Nephron (organoid): ENCODE data around the gene GPC3.

Experiments used
- H3K27ac Mint-ChIP-seq, 3 experiments: 2 replicates each; pipeline ENCODE4 v1.8.0; 2020; ENCODE audit warnings: mixed read lengths in 3 of 3, mild to moderate bottlenecking in 2 of 3, moderate library complexity in 1 of 3
- H3K27me3 Mint-ChIP-seq: 2 replicates; pipeline ENCODE4 v1.8.0; 2021; ENCODE audit warnings: low read depth, mild to moderate bottlenecking, moderate library complexity, mixed read lengths
- H3K36me3 Mint-ChIP-seq: 2 replicates; pipeline ENCODE4 v1.8.0; 2020; ENCODE audit warnings: low read depth, mixed read lengths
- H3K4me1 Mint-ChIP-seq: 2 replicates; pipeline ENCODE4 v1.8.0; 2020; ENCODE audit warnings: mixed read lengths
- H3K4me3 Mint-ChIP-seq, 3 experiments: 2 replicates each; pipeline ENCODE4 v1.8.0; 2020; ENCODE audit warnings: mild to moderate bottlenecking in 3 of 3, mixed read lengths in 3 of 3, moderate library complexity in 2 of 3
- H3K9me3 Mint-ChIP-seq: 2 replicates; pipeline ENCODE4 v1.8.0; 2020; ENCODE audit warnings: mixed read lengths
- CTCF ChIP-seq, 3 experiments: fragments of 200-600 bp; sonication (generic); IDR thresholded peaks; one replicate each; pipeline ENCODE4 v1.5.0; 2021; ENCODE audit warnings: antibody characterized with exemption in 3 of 3; ENCODE audit not compliant: unreplicated experiment in 3 of 3

The GPC3 gene

GRCh38 chrX:133754657-133755056 is 230.7 kb downstream of the GPC3 start:
- H3K27me3 Mint-ChIP-seq = no peaks in the 10 kb centered on the region
- TF ChIP-seq CTCF (IDR thresholded peaks at IDR 0.05; ENCODE audit: unreplicated experiment in 3 of 3) = no peak
- peaks cover 4% of the 10 kb centered on the region for H3K9me3 Mint-ChIP-seq
- H3K4me3 Mint-ChIP-seq = no peak overlapping the region
- peaks cover 24% of the 10 kb centered on the region for H3K36me3 Mint-ChIP-seq
- H3K4me1 Mint-ChIP-seq = peaks cover 17% of the 10 kb centered on the region
- peak overlapping the region in 1 of 3 experiments; percentile 37 for H3K27ac Mint-ChIP-seq

GRCh38 chrX:133749951-133750350 is 235.4 kb downstream of the GPC3 start:
- no peaks in the 10 kb centered on the region for H3K27me3 Mint-ChIP-seq
- no peaks in the 10 kb centered on the region for H3K9me3 Mint-ChIP-seq
- H3K4me3 Mint-ChIP-seq = no peak overlapping the region
- H3K36me3 Mint-ChIP-seq = peaks cover 8% of the 10 kb centered on the region
- peak overlapping the region; percentile 2 to 90 (median 49) for H3K27ac Mint-ChIP-seq
- no peak for TF ChIP-seq CTCF (IDR thresholded peaks at IDR 0.05; ENCODE audit: unreplicated experiment in 3 of 3)
- peaks cover 52% of the 10 kb centered on the region for H3K4me1 Mint-ChIP-seq

- Mint-ChIP-seq H3K9me3 (no peaks in the 10 kb centered on the region), H3K27me3 (no peaks in the 10 kb centered on the region), H3K27ac (peak overlapping the region; percentile 49 to 90 (median 57)), H3K4me3 (no peak overlapping the region), H3K4me1 (peaks cover 49% of the 10 kb centered on the region), H3K36me3 (peaks cover 9% of the 10 kb centered on the region)
- no peak for TF ChIP-seq CTCF (IDR thresholded peaks at IDR 0.05; ENCODE audit: unreplicated experiment in 3 of 3)
Observed at GRCh38 chrX:133749370-133749769, 236.0 kb downstream of the GPC3 start.

GRCh38 chrX:133747196-133747595 is 238.2 kb downstream of the GPC3 start:
- Mint-ChIP-seq H3K27ac (peak overlapping the region in 1 of 3 experiments; percentile 15), H3K9me3 (no peaks in the 10 kb centered on the region), H3K4me3 (no peak overlapping the region), H3K27me3 (no peaks in the 10 kb centered on the region), H3K36me3 (peaks cover 4% of the 10 kb centered on the region), H3K4me1 (peaks cover 49% of the 10 kb centered on the region)
- no peak for TF ChIP-seq CTCF (IDR thresholded peaks at IDR 0.05; ENCODE audit: unreplicated experiment in 3 of 3)

GRCh38 chrX:133746593-133746992 is 238.8 kb downstream of the GPC3 start:
- peaks cover 54% of the 10 kb centered on the region for H3K4me1 Mint-ChIP-seq
- no peak for TF ChIP-seq CTCF (IDR thresholded peaks at IDR 0.05; ENCODE audit: unreplicated experiment in 3 of 3)
- H3K27me3 Mint-ChIP-seq = no peaks in the 10 kb centered on the region
- no peak overlapping the region for H3K4me3 Mint-ChIP-seq
- peaks cover 4% of the 10 kb centered on the region for H3K36me3 Mint-ChIP-seq
- H3K9me3 Mint-ChIP-seq = no peaks in the 10 kb centered on the region
- peak overlapping the region in 1 of 3 experiments; percentile 15 for H3K27ac Mint-ChIP-seq

- no peaks in the 10 kb centered on the region for H3K27me3 Mint-ChIP-seq
- TF ChIP-seq CTCF (IDR thresholded peaks at IDR 0.05; ENCODE audit: unreplicated experiment in 3 of 3) = no peak
- H3K36me3 Mint-ChIP-seq = peaks cover 4% of the 10 kb centered on the region
- H3K4me3 Mint-ChIP-seq = no peak overlapping the region
- no peaks in the 10 kb centered on the region for H3K9me3 Mint-ChIP-seq
- peaks cover 51% of the 10 kb centered on the region for H3K4me1 Mint-ChIP-seq
- peak overlapping the region in 1 of 3 experiments; percentile 30 for H3K27ac Mint-ChIP-seq
Observed at GRCh38 chrX:133745349-133745748, 240.0 kb downstream of the GPC3 start.
